Heart right ventricle (tissue), 16 donors: ENCODE measurements around the gene RBBP8NL. TPM values are rescaled to one million over a fixed set of nuclear protein-coding genes. Genes with fewer than 3 reads are reported as not detected.

Source experiments
- ATAC-seq, 8 donors: fragments of 200-7000 bp; cut with Tn5 transposase; one replicate each; pipeline ENCODE4 v1.9.1; 2020; ENCODE audit warnings: mild to moderate bottlenecking in 8 of 8, moderate library complexity in 8 of 8, moderate number of reproducible peaks in 1 of 8
- DNase-seq, 2 donors: peaks; one replicate each; pipeline ENCODE4 v3.0.0-alpha.2; 2020
- H3K27ac ChIP-seq, 10 donors: fragments of 200-600 bp; sonication (generic) in 2 of 10; one replicate each; pipeline versions ENCODE4 v1.5.0 to v1.8.0; 2020 to 2022; ENCODE audit warnings: mild to moderate bottlenecking in 3 of 10
- H3K27me3 ChIP-seq, 7 donors: fragments of 200-600 bp; one replicate each; pipeline ENCODE4 v1.8.0; 2021 to 2022; ENCODE audit warnings: mild to moderate bottlenecking in 2 of 7
- H3K36me3 ChIP-seq, 9 donors: fragments of 200-600 bp; sonication (generic) in 1 of 9; one replicate each; pipeline versions ENCODE4 v1.5.0 to v1.8.0; 2020 to 2022; ENCODE audit warnings: mild to moderate bottlenecking in 2 of 9
- H3K4me1 ChIP-seq, 9 donors: fragments of 200-600 bp; sonication (generic) in 1 of 9; one replicate each; pipeline versions ENCODE4 v1.5.0 to v1.8.0; 2020 to 2022; ENCODE audit warnings: mild to moderate bottlenecking in 4 of 9
- H3K4me3 ChIP-seq, 10 donors: fragments of 200-600 bp; sonication (generic) in 2 of 10; one replicate each; pipeline versions ENCODE4 v1.5.0 to v1.8.0; 2020 to 2022; ENCODE audit warnings: mild to moderate bottlenecking in 7 of 10, moderate library complexity in 2 of 10
- H3K9me3 ChIP-seq, 11 donors: fragments of 200-600 bp in 10 of 11; sonication (generic) in 2 of 11; one replicate each; pipeline versions ENCODE4 v1.5.0 to v1.8.0; 2013 to 2022; ENCODE audit warnings: mild to moderate bottlenecking in 2 of 11, control low read depth in 1 of 11, moderate library complexity in 1 of 11
- WGBS, 2 donors: extraction: QIAGEN DNeasy Blood & Tissue Kit; methylation state at CpG; one replicate each; pipeline ENCODE4 v1.1.7; 2013; ENCODE audit warnings: inconsistent platforms in 1 of 2; 5-methylcytosine and 5-hydroxymethylcytosine counted together
- intact Hi-C, 10 donors: fragments of 100-400 bp; cut with DNase I; formaldehyde crosslinking; loops; one replicate each; pipeline versions ENCODE4 v1.11.1 to v1.14.2; 2022
- polyA plus RNA-seq, 2 donors: library from polyadenylated mRNA; stranded (reverse); fragments of 200-250 nt; gene quantifications; one replicate each; pipeline ENCODE4 v1.2.3, GENCODE V29; 2013
- total RNA-seq, 10 donors: library from RNA; stranded (reverse); fragmentation: NEBNext Ultra II Directional in 3 of 10; extraction: Animal tissue kit (Norgen Biotek cat#: 25700) in 3 of 10; gene quantifications; one replicate each; pipeline versions ENCODE4 v1.2.1 to v1.2.4, GENCODE V29; 2021 to 2023
- TF ChIP-seq, protein P1 (sequence below), 9 donors: fragments of 200-600 bp; sonication (generic) in 2 of 9; IDR thresholded peaks; one replicate each; pipeline versions ENCODE4 v1.5.0 to v1.8.0; 2021 to 2022; ENCODE audit warnings: antibody characterized with exemption in 9 of 9, mild to moderate bottlenecking in 5 of 9, moderate library complexity in 1 of 9
- donor health status: Arrhythmogenic right ventricular cardiomyopathy.
- donor health status: ischemic (EF 13 %, LVEDD 7.1; RV severe dilation, severe dysfunction).
- donor health status: healthy with polysubstance abuse.
- donor health status: DM: no; HTN: yes; CAD: no.
- donor health status: DM: no; HTN: no; CAD: no.
- donor health status: ischemic (EF 25% LVEDD 6.9; RV normal size, moderate dysfunction).
- donor health status: ischemic (EF 25% LVEDD 5.7; RV mildly dilated, moderate dysfunction).
- donor health status: healthy.
- donor health status: DM: yes; HTN: yes; CAD: no.
- donor health status: Ischemic cardiomyopathy.
- donor health status: ischemic (EF 35%, LVEDD 5.7; RV mildly dilated, moderate dysfunction).
- donor health status: nonischemic (EF 11% LVEDD 7.7; RV severe dilation, severe dysfunction).
- donor health status: DM: yes; HTN: yes; CAD: no.
- donor health status: PGD.
- donor health status: ischemic (EF 29% LVEDD 5.4; RV normal size, mild dysfunction).
- donor health status: nonischemic (EF 23%, LVEDD 6.1; RV moderate dilation, normal function).

The RBBP8NL gene
- total and polyA plus RNA-seq, 12 donors, result not detected

DNA sequence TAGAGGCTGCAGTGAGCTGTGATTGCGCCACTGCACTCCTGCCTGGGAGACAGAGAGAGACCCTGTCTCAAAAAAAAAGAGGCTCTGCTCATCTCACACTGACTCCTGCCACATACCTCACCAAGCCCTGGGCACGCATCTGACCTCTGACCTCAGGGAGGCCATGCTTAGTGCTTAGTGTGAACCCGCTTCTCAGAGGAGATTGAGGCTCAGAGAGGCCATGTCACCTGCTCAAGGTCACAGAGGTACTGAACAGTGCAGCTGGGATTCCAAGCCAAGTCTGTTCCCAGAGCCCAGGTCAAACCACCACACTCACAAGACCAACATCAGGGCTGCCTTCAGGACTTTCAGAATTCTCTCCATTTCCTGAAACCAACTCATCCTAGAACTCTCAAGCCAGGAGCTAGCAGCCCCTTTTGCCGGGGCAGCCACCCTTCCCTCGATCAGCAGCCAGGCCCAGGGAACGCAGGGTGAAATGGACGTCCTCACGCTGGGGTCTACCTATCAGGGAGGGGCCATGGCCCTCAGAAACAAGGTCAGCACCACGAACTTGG is 23.1 kb downstream of the RBBP8NL start:
- no peaks in the 10 kb centered on the region for H3K9me3 ChIP-seq
- intact Hi-C loops, result loop anchor here in 6 of 10 donors (10.0 kb wide), 4 partner anchors 201 to 391 kb away; partner anchors contain the start of gene MRGBP (in 2 of the 6)
- no peak for DNase-seq
- peaks cover 0 to 14% (median 0%) of the 10 kb centered on the region in 9 donors for H3K36me3 ChIP-seq
- H3K4me3 ChIP-seq, result no peak overlapping the region
- ATAC-seq, result no peak
- no peak overlapping the region for H3K27ac ChIP-seq
- peaks cover 14 to 29% (median 23%) of the 10 kb centered on the region in 9 donors for H3K4me1 ChIP-seq
- WGBS, 2 donors, result 90 to 92% methylated on average over 9 of the region's 9 CpGs
- H3K27me3 ChIP-seq, result no peaks in the 10 kb centered on the region
- TF ChIP-seq, protein P1, sequence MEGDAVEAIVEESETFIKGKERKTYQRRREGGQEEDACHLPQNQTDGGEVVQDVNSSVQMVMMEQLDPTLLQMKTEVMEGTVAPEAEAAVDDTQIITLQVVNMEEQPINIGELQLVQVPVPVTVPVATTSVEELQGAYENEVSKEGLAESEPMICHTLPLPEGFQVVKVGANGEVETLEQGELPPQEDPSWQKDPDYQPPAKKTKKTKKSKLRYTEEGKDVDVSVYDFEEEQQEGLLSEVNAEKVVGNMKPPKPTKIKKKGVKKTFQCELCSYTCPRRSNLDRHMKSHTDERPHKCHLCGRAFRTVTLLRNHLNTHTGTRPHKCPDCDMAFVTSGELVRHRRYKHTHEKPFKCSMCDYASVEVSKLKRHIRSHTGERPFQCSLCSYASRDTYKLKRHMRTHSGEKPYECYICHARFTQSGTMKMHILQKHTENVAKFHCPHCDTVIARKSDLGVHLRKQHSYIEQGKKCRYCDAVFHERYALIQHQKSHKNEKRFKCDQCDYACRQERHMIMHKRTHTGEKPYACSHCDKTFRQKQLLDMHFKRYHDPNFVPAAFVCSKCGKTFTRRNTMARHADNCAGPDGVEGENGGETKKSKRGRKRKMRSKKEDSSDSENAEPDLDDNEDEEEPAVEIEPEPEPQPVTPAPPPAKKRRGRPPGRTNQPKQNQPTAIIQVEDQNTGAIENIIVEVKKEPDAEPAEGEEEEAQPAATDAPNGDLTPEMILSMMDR (IDR thresholded peaks at IDR 0.05), result no peak

DNA sequence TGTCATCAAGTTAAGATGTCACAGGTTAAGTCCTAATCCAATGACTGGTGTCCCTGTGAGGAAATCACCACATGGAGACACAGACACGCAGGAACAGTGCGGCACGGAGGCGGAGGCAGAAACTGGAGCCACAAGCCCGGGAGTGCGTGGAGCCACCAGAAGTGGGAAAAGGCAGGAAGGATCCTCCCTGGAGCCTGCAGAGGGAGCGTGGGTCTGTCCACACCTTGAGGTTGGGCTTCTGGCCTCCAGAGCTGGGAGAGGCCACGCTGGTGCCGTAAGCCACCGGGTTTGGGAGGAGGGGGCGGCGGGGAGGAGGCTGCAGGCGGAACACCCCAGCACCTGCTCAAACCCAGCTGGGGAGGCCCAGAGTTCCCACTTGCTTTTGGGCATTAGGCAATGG is 24.0 kb downstream of the RBBP8NL start:
- H3K9me3 ChIP-seq, result no peaks in the 10 kb centered on the region
- intact Hi-C loops, result loop anchor here in 6 of 10 donors (10.0 kb wide), 4 partner anchors 201 to 391 kb away; partner anchors contain the start of gene MRGBP (in 2 of the 6)
- TF ChIP-seq, protein P1 (IDR thresholded peaks at IDR 0.05), result no peak
- H3K27me3 ChIP-seq, result no peaks in the 10 kb centered on the region
- ATAC-seq (no peak), DNase-seq (no peak)
- no peak overlapping the region for H3K27ac ChIP-seq
- peaks cover 0 to 14% (median 0%) of the 10 kb centered on the region in 9 donors for H3K36me3 ChIP-seq
- WGBS, 2 donors, result 85 to 86% methylated on average over 13 of the region's 13 CpGs
- no peak overlapping the region for H3K4me3 ChIP-seq
- H3K4me1 ChIP-seq, result peaks cover 14 to 29% (median 23%) of the 10 kb centered on the region in 9 donors

DNA sequence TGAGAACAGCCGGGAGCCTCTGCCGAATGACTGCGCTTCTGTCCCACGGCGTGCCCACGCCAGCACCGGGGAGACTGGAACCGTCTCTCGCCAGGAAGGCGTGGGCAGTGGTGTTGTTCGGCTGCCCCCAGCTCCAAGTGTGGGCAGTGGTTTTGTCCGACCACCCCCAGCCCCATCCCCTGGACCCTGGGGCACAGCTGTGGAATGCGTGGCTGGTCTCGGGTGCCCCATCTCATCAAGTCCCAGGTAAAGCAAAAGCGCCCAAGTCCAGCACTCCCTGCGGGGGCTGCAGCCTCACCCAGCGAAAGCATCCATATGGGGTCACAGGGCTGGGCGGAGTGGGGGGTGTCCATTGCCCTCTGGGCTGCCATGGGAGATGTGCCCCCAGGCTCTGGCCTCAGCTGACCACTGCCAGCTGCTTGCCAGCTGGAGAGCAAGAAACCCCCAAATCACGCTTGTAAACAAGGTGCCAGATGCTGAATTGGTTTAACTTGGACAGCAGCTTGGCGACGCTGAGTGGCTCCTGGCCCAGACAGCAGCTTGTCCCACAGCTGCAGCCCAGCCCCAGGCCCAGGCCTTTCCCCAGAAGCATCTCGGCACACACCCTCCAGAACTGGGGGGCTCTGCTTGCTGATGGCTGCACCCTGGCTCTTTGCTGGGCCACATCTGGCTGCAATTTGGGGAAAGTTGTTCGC is 24.7 kb downstream of the RBBP8NL start:
- intact Hi-C loops, result loop anchor here in 6 of 10 donors (10.0 kb wide), 4 partner anchors 202 to 392 kb away; partner anchors contain the start of gene MRGBP (in 2 of the 6)
- Histone ChIP-seq H3K27ac (no peak overlapping the region), H3K9me3 (no peaks in the 10 kb centered on the region), H3K27me3 (no peaks in the 10 kb centered on the region), H3K36me3 (peaks cover 0 to 14% (median 0%) of the 10 kb centered on the region in 9 donors), H3K4me3 (no peak overlapping the region), H3K4me1 (peaks cover 13 to 25% (median 20%) of the 10 kb centered on the region in 9 donors)
- ATAC-seq, result no peak
- WGBS, 2 donors, result 90 to 91% methylated on average over 23 of the region's 23 CpGs
- TF ChIP-seq, protein P1 (IDR thresholded peaks at IDR 0.05), result no peak
- DNase-seq, result no peak

GRCh38 chr20:62401331-62401779 is 26.0 kb downstream of the RBBP8NL start:
- no peak for DNase-seq
- peaks cover 7 to 22% (median 13%) of the 10 kb centered on the region in 9 donors for H3K4me1 ChIP-seq
- 78 to 87% methylated on average over 21 of the region's 21 CpGs for WGBS, 2 donors
- no peak for ATAC-seq
- H3K27me3 ChIP-seq, result no peaks in the 10 kb centered on the region
- intact Hi-C loops, result loop anchor here in 6 of 10 donors (10.0 kb wide), 4 partner anchors 203 to 393 kb away; partner anchors contain the start of gene MRGBP (in 2 of the 6)
- no peak overlapping the region for H3K4me3 ChIP-seq
- H3K36me3 ChIP-seq, result peaks cover 0 to 14% (median 0%) of the 10 kb centered on the region in 9 donors
- no peaks in the 10 kb centered on the region for H3K9me3 ChIP-seq
- TF ChIP-seq, protein P1 (IDR thresholded peaks at IDR 0.05), result peak in 1 of 9 donors; percentile 10
- no peak overlapping the region for H3K27ac ChIP-seq
